ENCODE data around the gene LMO1.

- TF ChIP-seq POLR2A (IDR thresholded peaks at IDR 0.05; ENCODE audit: low read depth) (no peak), CTCF (IDR thresholded peaks at IDR 0.05) (peak; percentile 28 to 44 (median 31)), EP300 (IDR thresholded peaks at IDR 0.05) (no peak), POLR2AphosphoS5 (IDR thresholded peaks at IDR 0.05) (no peak)
Observed at GRCh38 chr11:8247312-8247711, 16.4 kb downstream of the LMO1 start.

Data from esophagus muscularis mucosa (tissue), 4 donors.